B cell (primary cell): ENCODE data around the gene CPS1. TPM values are rescaled to one million over a fixed set of nuclear protein-coding genes. Genes with fewer than 3 reads are reported as not detected.

Experiments used
- ATAC-seq: fragments of 200-7000 bp; cut with Tn5 transposase; one replicate; pipeline ENCODE4 v1.10.0; 2021; ENCODE audit warnings: low read depth, mild to moderate bottlenecking, moderate number of reproducible peaks, moderate library complexity
- CTCF ChIA-PET: fragments of 350-600 bp; sonication (Branson Sonifier 250); formaldehyde crosslinking; loops from one replicate; lab custom pipeline; 2021; ENCODE audit warnings: antibody characterized with exemption, inconsistent platforms; lab: Charles Lee
- POLR2A ChIA-PET: fragments of 350-600 bp; sonication (Branson Sonifier 250); formaldehyde crosslinking; loops from one replicate; lab custom pipeline; 2021; ENCODE audit warnings: antibody characterized with exemption; lab: Charles Lee
- DNase-seq: peaks from one replicate; pipeline ENCODE4 v3.0.0; 2013
- H2AFZ ChIP-seq: 2 replicates; pipeline ENCODE4 v1.6.1; 2012; ENCODE audit warnings: mild to moderate bottlenecking, low read depth, low read length; ENCODE audit not compliant: insufficient read depth, poor library complexity, severe bottlenecking
- H3K27ac ChIP-seq, 2 donors: 1 replicate in 1 of 2; 2 replicates in 1 of 2; pipeline ENCODE4 v1.5.1; 2012 to 2013; ENCODE audit warnings: low read length in 2 of 2, mild to moderate bottlenecking in 2 of 2, moderate library complexity in 1 of 2
- H3K27me3 ChIP-seq, 4 experiments: fragments of 200-600 bp in 1 of 4; sonication (generic) in 1 of 4; replicated peaks in 1 of 4; 1 replicate in 2 of 4; 2 replicates in 2 of 4; pipeline versions ENCODE4 v1.6.1 to v1.7.0; 2013 to 2016; ENCODE audit warnings: low read length in 3 of 4, mild to moderate bottlenecking in 2 of 4, mixed read lengths in 1 of 4, moderate library complexity in 1 of 4; ENCODE audit not compliant: insufficient read depth in 4 of 4, control insufficient read depth in 3 of 4; ENCODE audit errors: control extremely low read depth in 1 of 4
- H3K36me3 ChIP-seq, 2 experiments: replicated peaks in 1 of 2; 1 replicate in 1 of 2; 2 replicates in 1 of 2; pipeline versions ENCODE4 v1.6.1 to v1.7.1; 2013; ENCODE audit warnings: low read length in 1 of 2; ENCODE audit not compliant: insufficient read depth in 2 of 2, control insufficient read depth in 1 of 2; ENCODE audit errors: control extremely low read depth in 1 of 2, extremely low read depth in 1 of 2
- H3K4me1 ChIP-seq, 2 donors: fragments of 200-600 bp in 1 of 2; sonication (generic) in 1 of 2; 1 replicate in 1 of 2; 2 replicates in 1 of 2; pipeline versions ENCODE4 v1.5.1 to v1.6.1; 2013 to 2017; ENCODE audit warnings: low read length in 2 of 2; ENCODE audit not compliant: control insufficient read depth in 2 of 2, insufficient read depth in 2 of 2
- H3K4me2 ChIP-seq: replicated peaks from 2 replicates; pipeline ENCODE3; 2012; ENCODE audit warnings: mild to moderate bottlenecking, low read depth, low read length; ENCODE audit not compliant: poor library complexity, severe bottlenecking
- H3K4me3 ChIP-seq, 5 experiments: fragments of 200-600 bp in 1 of 5; sonication (generic) in 1 of 5; 1 replicate in 3 of 5; 2 replicates in 2 of 5; pipeline versions ENCODE4 v1.5.1 to v1.7.0; 2011 to 2016; ENCODE audit warnings: low read length in 4 of 5, mild to moderate bottlenecking in 4 of 5, low read depth in 2 of 5, control low read depth in 1 of 5, moderate library complexity in 1 of 5; ENCODE audit not compliant: insufficient read depth in 1 of 5; ENCODE audit errors: control extremely low read depth in 1 of 5, extremely low read depth in 1 of 5
- H3K79me2 ChIP-seq: fragments of 200-600 bp; sonication (generic); one replicate; pipeline ENCODE4 v1.6.0; 2016; ENCODE audit warnings: low read length; ENCODE audit not compliant: control insufficient read depth, insufficient read depth
- H3K9ac ChIP-seq: fragments of 200-600 bp; sonication (generic); 2 replicates; pipeline ENCODE4 v1.6.1; 2017; ENCODE audit warnings: mild to moderate bottlenecking, low read length, moderate library complexity
- H3K9me3 ChIP-seq, 3 donors: one replicate each; pipeline versions ENCODE4 v1.6.1 to v1.7.1; 2013; ENCODE audit warnings: low read length in 2 of 3; ENCODE audit not compliant: control insufficient read depth in 2 of 3, insufficient read depth in 1 of 3; ENCODE audit errors: control extremely low read depth in 1 of 3
- H4K20me1 ChIP-seq: 2 replicates; pipeline ENCODE4 v1.6.0; 2012; ENCODE audit warnings: mild to moderate bottlenecking, low read length; ENCODE audit not compliant: insufficient read depth, control insufficient read depth, poor library complexity, severe bottlenecking
- H3K27ac Mint-ChIP-seq: one replicate; pipeline ENCODE4 v1.8.0; 2021; ENCODE audit warnings: mixed read lengths
- H3K27me3 Mint-ChIP-seq: one replicate; pipeline ENCODE4 v1.8.0; 2021; ENCODE audit warnings: mixed read lengths
- H3K4me1 Mint-ChIP-seq: one replicate; pipeline ENCODE4 v1.8.0; 2021; ENCODE audit warnings: mixed read lengths
- H3K4me3 Mint-ChIP-seq: one replicate; pipeline ENCODE4 v1.8.0; 2021; ENCODE audit warnings: mixed read lengths
- H3K9me3 Mint-ChIP-seq: one replicate; pipeline ENCODE4 v1.8.0; 2022; ENCODE audit warnings: mixed read lengths; ENCODE audit not compliant: insufficient read depth
- CTCF ChIP-seq: fragments of 200-600 bp; IDR thresholded peaks from one replicate; pipeline ENCODE4 v1.8.0; 2022; ENCODE audit warnings: antibody characterized with exemption, mild to moderate bottlenecking
- EZH2 ChIP-seq: IDR thresholded peaks from 2 replicates; pipeline ENCODE4 v1.6.1; 2012; ENCODE audit warnings: borderline replicate concordance, low read depth, mild to moderate bottlenecking, moderate library complexity, low read length; ENCODE audit not compliant: insufficient read depth, poor library complexity, severe bottlenecking
- WGBS: methylation state at CpG from one replicate; pipeline ENCODE4 v1.1.5; 2013; ENCODE audit warnings: missing lambda C conversion rate; ENCODE audit not compliant: insufficient coverage; 5-methylcytosine and 5-hydroxymethylcytosine counted together
- intact Hi-C: fragments of 100-400 bp; cut with micrococcal nuclease; formaldehyde crosslinking; loops from one replicate; pipeline ENCODE4 v1.10.0; 2022
- polyA plus RNA-seq: library from polyadenylated mRNA; depleted of rRNA; stranded (reverse); fragments of >200 nt; gene quantifications from 2 replicates; pipeline ENCODE4 v1.2.3, GENCODE V29; 2012
- total RNA-seq, 2 donors: library from RNA; stranded (reverse); fragments of 120-200 nt in 1 of 2; gene quantifications; 1 replicate in 1 of 2; 2 replicates in 1 of 2; pipeline versions ENCODE4 v1.2.3 to v1.2.4, GENCODE V29; 2013 to 2022

The CPS1 gene
- total and polyA plus RNA-seq, 2 donors (not counting 1 experiment from before 2014, with no cell fraction given), result 0.12 to 0.25 TPM

GRCh38 chr2:210686401-210686800 lies 130.0 kb downstream of the CPS1 start:
- no peaks in the 10 kb centered on the region for H3K9me3 ChIP-seq
- WGBS, result 90% methylated on average over 2 of the region's 3 CpGs
- no peak overlapping the region for H3K27ac ChIP-seq
- Mint-ChIP-seq H3K4me1 (no peaks in the 10 kb centered on the region), H3K27me3 (no peaks in the 10 kb centered on the region), H3K4me3 (no peak overlapping the region), H3K27ac (no peak overlapping the region), H3K9me3 (peaks cover 2% of the 10 kb centered on the region)
- ChIA-PET POLR2A (no interaction called here), CTCF (no interaction called here)
- H3K9ac ChIP-seq, result no peak overlapping the region
- H3K4me2 ChIP-seq, result no peak overlapping the region
- intact Hi-C loops, result no loop called here
- DNase-seq (no peak), ATAC-seq (no peak)
- no peaks in the 10 kb centered on the region for H3K4me1 ChIP-seq
- no peak overlapping the region for H2AFZ ChIP-seq
- no peaks in the 10 kb centered on the region for H3K79me2 ChIP-seq
- H3K27me3 ChIP-seq, result no peaks in the 10 kb centered on the region
- no peaks in the 10 kb centered on the region for H4K20me1 ChIP-seq
- no peak overlapping the region for H3K4me3 ChIP-seq
- TF ChIP-seq CTCF, result no peak
- TF ChIP-seq EZH2, result no peak
- no peaks in the 10 kb centered on the region for H3K36me3 ChIP-seq

GRCh38 chr2:210687786-210688470 lies 131.5 kb downstream of the CPS1 start:
- H3K4me2 ChIP-seq, result no peak overlapping the region
- H3K9me3 ChIP-seq, result no peaks in the 10 kb centered on the region
- ATAC-seq, result no peak
- no peaks in the 10 kb centered on the region for H3K27me3 ChIP-seq
- no peaks in the 10 kb centered on the region for H3K79me2 ChIP-seq
- H3K27me3 Mint-ChIP-seq, result no peaks in the 10 kb centered on the region
- CTCF ChIA-PET, result no interaction called here
- H3K27ac ChIP-seq, result no peak overlapping the region
- DNase-seq, result no peak
- no peak overlapping the region for H3K9ac ChIP-seq
- POLR2A ChIA-PET, result no interaction called here
- no peak overlapping the region for H2AFZ ChIP-seq
- no peak overlapping the region for H3K27ac Mint-ChIP-seq
- H3K4me1 ChIP-seq, result no peaks in the 10 kb centered on the region
- H3K4me3 ChIP-seq, result no peak overlapping the region
- TF ChIP-seq CTCF, result no peak
- TF ChIP-seq EZH2, result no peak
- no peaks in the 10 kb centered on the region for H3K36me3 ChIP-seq
- H4K20me1 ChIP-seq, result no peaks in the 10 kb centered on the region
- intact Hi-C loops, result no loop called here
- no peak overlapping the region for H3K4me3 Mint-ChIP-seq
- no peaks in the 10 kb centered on the region for H3K4me1 Mint-ChIP-seq
- whole genome bisulfite sequencing, result no CpG with 5 or more reads among the region's 1 CpG
- peaks cover 2% of the 10 kb centered on the region for H3K9me3 Mint-ChIP-seq
